22Rv1 (cell line): ENCODE measurements around the gene APBB1.

Source experiments
- H3K27ac ChIP-seq: fragments of 450-650 bp; 2 replicates; pipeline ENCODE4 v1.5.1; 2017
- ZFX ChIP-seq: fragments of 450-650 bp; IDR thresholded peaks from 2 replicates; pipeline ENCODE4 v1.6.1; 2017; ENCODE audit warnings: antibody characterized with exemption, borderline replicate concordance
- TF ChIP-seq, protein P1 (sequence below): fragments of 450-650 bp; IDR thresholded peaks from 2 replicates; pipeline ENCODE4 v1.5.1; 2017; ENCODE audit warnings: mild to moderate bottlenecking

The APBB1 gene

DNA sequence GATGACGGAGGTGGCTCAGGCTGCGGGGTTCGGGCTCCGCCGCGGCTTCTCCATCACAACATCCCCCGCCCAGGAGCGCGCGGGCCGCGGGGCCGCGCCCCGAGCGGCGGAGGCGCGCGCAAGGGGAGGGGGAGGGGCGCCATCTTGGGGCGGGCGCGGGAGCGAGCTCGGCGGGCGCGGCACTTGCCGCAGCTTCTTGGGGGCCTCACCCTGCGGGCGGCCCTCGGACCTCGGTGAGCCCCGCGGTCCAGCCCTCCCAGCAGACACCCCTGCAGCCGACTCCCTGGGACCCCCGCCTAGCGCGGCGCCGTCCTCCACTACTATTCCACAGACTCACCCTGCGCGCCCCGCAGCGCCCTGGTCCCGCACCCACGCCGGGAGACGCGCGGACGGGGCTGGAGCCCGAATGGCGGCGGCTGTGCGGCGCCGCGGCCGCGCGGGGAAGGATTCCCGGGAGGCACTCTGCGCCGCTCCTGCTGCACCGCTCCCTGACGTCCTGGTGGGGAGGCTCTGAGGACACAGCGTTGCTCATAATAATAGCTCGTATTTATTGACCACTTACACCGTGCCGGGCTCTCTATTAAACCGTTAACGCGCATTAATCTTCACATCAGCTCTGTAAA lies at the start of gene APBB1:
APBB1 (minus strand) TSS at position 86 of the 623 bp plus-strand sequence. CDS start 7,747 bp downstream, outside the sequence.
- peak within 1 kb of the TSS; percentile 48 for H3K27ac ChIP-seq
- TF ChIP-seq ZFX, result no peak
- TF ChIP-seq, protein P1, sequence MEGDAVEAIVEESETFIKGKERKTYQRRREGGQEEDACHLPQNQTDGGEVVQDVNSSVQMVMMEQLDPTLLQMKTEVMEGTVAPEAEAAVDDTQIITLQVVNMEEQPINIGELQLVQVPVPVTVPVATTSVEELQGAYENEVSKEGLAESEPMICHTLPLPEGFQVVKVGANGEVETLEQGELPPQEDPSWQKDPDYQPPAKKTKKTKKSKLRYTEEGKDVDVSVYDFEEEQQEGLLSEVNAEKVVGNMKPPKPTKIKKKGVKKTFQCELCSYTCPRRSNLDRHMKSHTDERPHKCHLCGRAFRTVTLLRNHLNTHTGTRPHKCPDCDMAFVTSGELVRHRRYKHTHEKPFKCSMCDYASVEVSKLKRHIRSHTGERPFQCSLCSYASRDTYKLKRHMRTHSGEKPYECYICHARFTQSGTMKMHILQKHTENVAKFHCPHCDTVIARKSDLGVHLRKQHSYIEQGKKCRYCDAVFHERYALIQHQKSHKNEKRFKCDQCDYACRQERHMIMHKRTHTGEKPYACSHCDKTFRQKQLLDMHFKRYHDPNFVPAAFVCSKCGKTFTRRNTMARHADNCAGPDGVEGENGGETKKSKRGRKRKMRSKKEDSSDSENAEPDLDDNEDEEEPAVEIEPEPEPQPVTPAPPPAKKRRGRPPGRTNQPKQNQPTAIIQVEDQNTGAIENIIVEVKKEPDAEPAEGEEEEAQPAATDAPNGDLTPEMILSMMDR, result peak; percentile 24

DNA sequence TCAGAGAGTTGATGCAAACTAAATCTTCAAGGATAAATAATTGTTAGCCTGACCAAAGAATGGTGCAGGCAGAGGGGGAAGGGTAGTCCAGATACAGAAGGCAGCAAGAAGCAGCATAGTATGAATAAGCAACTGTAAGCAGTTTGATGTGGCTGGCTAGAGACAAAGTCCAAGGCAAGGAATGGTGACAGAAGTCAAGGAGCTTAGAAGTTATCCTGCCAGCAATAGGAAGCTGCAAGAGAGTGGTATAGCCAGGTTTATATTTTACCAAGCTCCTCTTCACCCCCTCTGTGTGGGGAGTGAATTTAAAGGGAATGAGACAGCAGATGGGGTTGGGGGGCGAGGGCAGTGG lies 40.2 kb upstream of the APBB1 start:
- TF ChIP-seq, protein P1, result no peak
- TF ChIP-seq ZFX, result no peak
- H3K27ac ChIP-seq, result 0 out of 2 replicates have a peak overlapping the region, but pooled peaks have one; percentile 13

DNA sequence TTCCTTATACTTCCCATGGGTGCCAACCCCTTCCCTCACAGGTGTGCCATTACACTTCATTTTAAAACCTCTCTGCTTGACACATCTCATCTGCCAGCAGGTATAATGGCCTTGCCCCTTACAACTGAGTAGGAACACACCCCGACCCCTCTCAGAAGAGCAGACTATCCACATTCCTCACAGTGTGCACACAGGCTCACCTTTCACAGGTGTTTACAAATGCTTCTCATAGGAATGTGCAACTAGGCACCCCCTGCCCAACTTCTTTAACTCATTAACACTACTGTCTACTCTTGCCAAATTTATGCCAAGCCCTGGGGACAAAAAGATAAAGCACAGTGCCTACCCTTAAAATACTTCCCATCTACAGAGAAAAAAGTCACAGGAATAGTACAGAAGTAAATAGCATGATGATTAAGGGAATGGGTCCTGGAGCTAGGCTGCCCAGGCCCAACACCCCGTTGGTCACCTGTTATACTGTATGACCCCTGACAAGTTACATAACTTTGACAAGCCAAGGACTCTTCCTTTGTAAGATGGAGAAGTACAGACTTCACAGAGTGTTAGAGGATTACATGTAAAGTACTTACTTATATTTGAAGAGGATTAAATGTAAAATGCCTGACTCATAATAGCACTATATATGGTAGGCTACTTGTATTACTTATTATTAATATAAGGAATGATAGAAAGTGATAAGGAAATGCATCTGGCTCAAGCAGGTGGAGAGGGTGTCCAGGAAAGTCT lies 39.6 kb upstream of the APBB1 start:
- TF ChIP-seq ZFX, result no peak
- TF ChIP-seq, protein P1, result no peak
- no peak overlapping the region for H3K27ac ChIP-seq

DNA sequence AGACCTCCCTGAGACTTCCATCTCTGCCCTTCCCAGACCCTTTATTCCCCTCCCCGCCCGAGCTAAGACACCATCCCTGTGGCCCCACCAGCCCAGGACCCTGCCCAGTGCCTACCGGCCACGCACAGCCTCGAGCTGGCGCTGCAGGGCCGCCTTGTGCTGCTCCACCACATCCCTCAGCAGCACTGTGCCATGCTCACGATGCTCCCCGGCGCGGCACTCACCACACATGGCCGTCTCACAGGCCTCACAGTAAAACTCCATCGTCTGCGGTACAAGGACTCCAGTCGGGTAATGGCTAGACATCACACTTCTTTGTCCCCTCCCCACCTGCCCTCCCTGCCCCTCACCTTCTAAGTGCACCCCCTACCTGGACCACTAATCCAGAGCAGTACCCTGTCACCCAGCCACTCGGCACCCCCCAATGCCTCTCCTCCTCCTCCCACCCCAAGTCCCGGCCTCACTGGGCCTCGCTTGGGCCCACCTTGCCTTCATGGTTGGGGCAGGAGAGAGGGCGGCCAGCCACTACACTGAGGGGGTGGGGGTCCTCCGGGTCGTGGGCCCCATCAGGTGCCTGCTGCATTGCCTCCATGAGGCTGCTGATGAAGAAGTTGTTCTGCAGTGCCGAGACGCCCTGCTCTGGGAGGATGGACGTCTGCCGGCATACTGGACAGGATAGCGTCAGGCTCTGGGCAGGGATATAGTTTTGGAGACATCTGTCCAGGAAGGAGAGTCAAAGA lies 38.9 kb upstream of the APBB1 start:
- H3K27ac ChIP-seq, result no peak overlapping the region
- TF ChIP-seq, protein P1, result no peak
- no peak for TF ChIP-seq ZFX

DNA sequence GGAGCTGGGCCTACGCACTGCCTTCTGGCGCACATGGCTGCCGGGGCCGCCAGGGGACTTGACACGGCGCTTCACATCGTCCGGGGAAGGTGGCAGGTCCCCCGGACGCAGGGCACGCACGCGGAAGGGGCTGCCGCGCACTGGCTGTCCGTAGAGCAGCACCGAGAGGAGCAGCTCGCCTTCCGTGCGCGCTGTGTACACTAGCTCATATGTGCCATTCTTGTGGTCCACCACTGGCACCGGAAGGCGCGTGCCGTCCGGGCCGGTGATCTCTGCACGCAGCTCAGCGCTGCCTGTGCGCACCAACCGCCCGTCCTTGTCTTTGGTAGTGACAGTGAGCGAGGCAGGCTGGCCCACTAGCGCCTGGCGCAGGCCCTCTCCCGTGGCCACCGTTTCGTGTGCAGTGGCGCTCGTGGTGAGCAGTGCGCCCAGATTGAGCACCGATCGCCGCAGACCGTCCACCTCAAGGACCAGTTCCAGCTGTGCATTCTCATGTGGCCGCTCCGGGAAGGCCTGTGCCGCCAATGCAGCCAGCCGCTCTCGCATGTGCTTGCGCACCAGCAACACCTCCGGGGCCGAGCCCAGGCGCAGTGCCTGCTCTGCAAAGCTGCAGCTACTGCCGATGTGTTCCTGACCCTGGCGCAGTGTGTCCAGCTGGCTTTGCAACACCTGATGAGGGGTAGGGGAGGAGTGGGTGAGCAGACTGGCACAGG lies 37.6 kb upstream of the APBB1 start:
- no peak for TF ChIP-seq ZFX
- TF ChIP-seq, protein P1, result no peak
- no peak overlapping the region for H3K27ac ChIP-seq

DNA sequence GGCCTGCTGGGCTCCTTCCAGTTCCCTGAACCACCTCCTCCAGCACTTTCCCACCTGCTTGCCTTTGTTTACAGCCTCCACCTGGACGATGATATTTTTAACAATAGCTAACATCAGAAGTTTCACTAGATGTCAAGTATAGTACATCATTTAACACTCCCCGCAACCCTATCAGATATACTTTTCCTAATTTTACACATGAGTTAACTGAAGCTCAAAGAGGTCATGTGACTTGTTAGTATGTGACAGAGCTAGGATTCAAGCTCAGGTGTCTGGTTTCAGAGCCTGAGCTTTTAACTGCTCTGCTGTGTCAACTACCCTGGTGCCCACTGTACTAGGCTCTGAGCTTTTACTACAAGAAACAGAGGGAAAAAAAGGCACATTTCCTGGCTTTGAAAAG lies 36.2 kb upstream of the APBB1 start:
- TF ChIP-seq, protein P1, result no peak
- no peak for TF ChIP-seq ZFX
- H3K27ac ChIP-seq, result peak overlapping the region; percentile 1; the same call in 1 of the 2 replicates
